Heart left ventricle (tissue), 16 donors: ENCODE data around the gene FAM83C. TPM values are rescaled to one million over a fixed set of nuclear protein-coding genes. Genes with fewer than 3 reads are reported as not detected.
A peak's percentile ranks its signal among the peaks of the same experiment; 100 is the strongest.

Experiments
- ATAC-seq, 4 donors: fragments of 200-7000 bp; cut with Tn5 transposase; one replicate each; pipeline ENCODE4 v1.9.1; 2020 to 2022; ENCODE audit warnings: moderate library complexity in 4 of 4, mild to moderate bottlenecking in 3 of 4, moderate number of reproducible peaks in 1 of 4
- DNase-seq, 5 donors: peaks; one replicate each; pipeline ENCODE4 v3.0.0-alpha.2; 2020
- H3K27ac ChIP-seq, 12 donors: fragments of 200-600 bp; sonication (generic) in 4 of 12; one replicate each; pipeline versions ENCODE4 v1.5.0 to v1.8.0; 2016 to 2022; ENCODE audit warnings: mild to moderate bottlenecking in 2 of 12
- H3K27me3 ChIP-seq, 9 donors: fragments of 200-600 bp; sonication (generic) in 2 of 9; one replicate each; pipeline versions ENCODE4 v1.5.1 to v1.8.0; 2016 to 2022; ENCODE audit warnings: mild to moderate bottlenecking in 3 of 9
- H3K36me3 ChIP-seq, 9 donors: fragments of 200-600 bp; sonication (generic) in 2 of 9; one replicate each; pipeline versions ENCODE4 v1.5.0 to v1.8.0; 2018 to 2022; ENCODE audit warnings: mild to moderate bottlenecking in 2 of 9
- H3K4me1 ChIP-seq, 12 donors: fragments of 200-600 bp; sonication (generic) in 4 of 12; one replicate each; pipeline versions ENCODE4 v1.5.0 to v1.8.0; 2016 to 2022; ENCODE audit warnings: mild to moderate bottlenecking in 3 of 12
- H3K4me3 ChIP-seq, 12 donors: fragments of 200-600 bp; sonication (generic) in 4 of 12; one replicate each; pipeline versions ENCODE4 v1.5.0 to v1.8.0; 2017 to 2022; ENCODE audit warnings: mild to moderate bottlenecking in 9 of 12, moderate library complexity in 4 of 12
- H3K9me3 ChIP-seq, 12 donors: fragments of 200-600 bp; sonication (generic) in 4 of 12; one replicate each; pipeline versions ENCODE4 v1.5.0 to v1.8.0; 2016 to 2022; ENCODE audit warnings: mild to moderate bottlenecking in 1 of 12
- CTCF ChIP-seq, 12 donors: fragments of 200-600 bp; sonication (generic) in 4 of 12; IDR thresholded peaks; one replicate each; pipeline versions ENCODE4 v1.5.0 to v1.8.0; 2018 to 2022; ENCODE audit warnings: antibody characterized with exemption in 12 of 12, mild to moderate bottlenecking in 5 of 12
- POLR2A ChIP-seq, 2 donors: fragments of 450-650 bp; IDR thresholded peaks; one replicate each; pipeline ENCODE4 v1.6.1; 2017; ENCODE audit warnings: antibody characterized with exemption in 2 of 2, mild to moderate bottlenecking in 2 of 2, moderate library complexity in 2 of 2
- WGBS, 4 donors: extraction: QIAGEN DNeasy Blood & Tissue Kit in 2 of 4; methylation state at CpG; one replicate each; pipeline versions ENCODE4 v1.1.5 to v1.1.7; 2013 to 2018; 5-methylcytosine and 5-hydroxymethylcytosine counted together
- intact Hi-C, 10 donors: fragments of 100-400 bp; cut with DNase I; formaldehyde crosslinking; loops; one replicate each; pipeline versions ENCODE4 v1.11.1 to v1.14.2; 2022
- polyA plus RNA-seq, 2 donors: library from polyadenylated mRNA; stranded (reverse); fragments of 200-250 nt; gene quantifications; one replicate each; pipeline ENCODE4 v1.2.3, GENCODE V29; 2013
- total RNA-seq, 9 donors: library from RNA; depleted of rRNA in 2 of 9; stranded (reverse); fragments of >200 nt in 2 of 9; fragmentation: NEBNext Ultra II Directional in 3 of 9; extraction: Animal tissue kit (Norgen Biotek cat#: 25700) in 3 of 9; gene quantifications; one replicate each; pipeline versions ENCODE4 v1.1.0 to v1.2.4, GENCODE V29; 2016 to 2023
- donor health status: ischemic (EF 13 %, LVEDD 7.1; RV severe dilation, severe dysfunction).
- donor health status: healthy with polysubstance abuse.
- donor health status: DM: no; HTN: yes; CAD: no.
- donor health status: DM: no; HTN: no; CAD: no.
- donor health status: ischemic (EF 25% LVEDD 6.9; RV normal size, moderate dysfunction).
- donor health status: ischemic (EF 25% LVEDD 5.7; RV mildly dilated, moderate dysfunction).
- donor health status: healthy.
- donor health status: DM: yes; HTN: yes; CAD: no.
- donor health status: ischemic (EF 35%, LVEDD 5.7; RV mildly dilated, moderate dysfunction).
- donor health status: nonischemic (EF 11% LVEDD 7.7; RV severe dilation, severe dysfunction).
- donor health status: DM: yes; HTN: yes; CAD: no.
- donor health status: PGD.
- donor health status: ischemic (EF 29% LVEDD 5.4; RV normal size, mild dysfunction).
- donor health status: nonischemic (EF 23%, LVEDD 6.1; RV moderate dilation, normal function).

FAM83C gene
- total and polyA plus RNA-seq, 11 donors, result not detected

- TF ChIP-seq POLR2A (IDR thresholded peaks at IDR 0.05) (no peak), CTCF (IDR thresholded peaks at IDR 0.05) (no peak)
- H3K4me1 ChIP-seq, result peaks cover 0 to 36% (median 18%) of the 10 kb centered on the region in 12 donors
- peak overlapping the region; percentile 2 to 78 (median 56) for H3K27ac ChIP-seq
- DNase-seq (peak; percentile 68 to 85 (median 82)), ATAC-seq (peak; percentile 73 to 88 (median 80))
- 49 to 53% (median 52%) methylated on average over 13 of the region's 13 CpGs for WGBS, 4 donors
- H3K9me3 ChIP-seq, result no peaks in the 10 kb centered on the region
- H3K27me3 ChIP-seq, result no peaks in the 10 kb centered on the region
- peaks cover 0 to 30% (median 17%) of the 10 kb centered on the region in 9 donors for H3K36me3 ChIP-seq
- H3K4me3 ChIP-seq, result no peak overlapping the region
- intact Hi-C loops, result loop anchor here in 3 of 10 donors (2.0 to 5.0 kb wide), 4 partner anchors 19 to 137 kb away; partner anchors contain the start of gene GDF5 (in 1 of the 3)
These were observed 15.7 kb upstream of the FAM83C start for GRCh38 chr20:35307666-35308653.

GRCh38 chr20:35306931-35307517 lies 14.8 kb upstream of the FAM83C start:
- Histone ChIP-seq H3K27ac (peak overlapping the region; percentile 8 to 78 (median 56)), H3K36me3 (peaks cover 0 to 25% (median 11%) of the 10 kb centered on the region in 9 donors), H3K9me3 (no peaks in the 10 kb centered on the region), H3K4me3 (no peak overlapping the region), H3K4me1 (peaks cover 0 to 36% (median 18%) of the 10 kb centered on the region in 12 donors), H3K27me3 (no peaks in the 10 kb centered on the region)
- WGBS, 4 donors, result 20 to 52% (median 36%) methylated on average over 2 to 4 of the region's 4 CpGs
- intact Hi-C loops, result loop anchor here in 3 of 10 donors (2.0 to 5.0 kb wide), 4 partner anchors 20 to 138 kb away; partner anchors contain the start of gene GDF5 (in 1 of the 3)
- DNase-seq, result peak in 2 of 5 donors; percentile 40 to 51
- TF ChIP-seq CTCF (IDR thresholded peaks at IDR 0.05), result peak; percentile 35 to 77 (median 62)
- no peak for TF ChIP-seq POLR2A (IDR thresholded peaks at IDR 0.05)
- peak; percentile 37 to 61 (median 59) for ATAC-seq

- peaks cover 0 to 25% (median 8%) of the 10 kb centered on the region in 9 donors for H3K36me3 ChIP-seq
- H3K27ac ChIP-seq, result peak overlapping the region in 3 of 12 donors; percentile 20 to 78 (median 48)
- TF ChIP-seq CTCF (IDR thresholded peaks at IDR 0.05) (no peak), POLR2A (IDR thresholded peaks at IDR 0.05) (no peak)
- ATAC-seq (peak in 2 of 4 donors; percentile 42 to 60), DNase-seq (peak in 1 of 5 donors; percentile 77)
- H3K9me3 ChIP-seq, result no peaks in the 10 kb centered on the region
- H3K27me3 ChIP-seq, result no peaks in the 10 kb centered on the region
- intact Hi-C loops, result loop anchor here in 7 of 10 donors (2.0 to 5.0 kb wide), 7 partner anchors 21 to 141 kb away; partner anchors contain the start of gene GDF5 (in 6 of the 7)
- WGBS, 4 donors, result 88 to 92% (median 91%) methylated on average over 11 to 12 of the region's 12 CpGs
- peaks cover 0 to 36% (median 18%) of the 10 kb centered on the region in 12 donors for H3K4me1 ChIP-seq
- H3K4me3 ChIP-seq, result no peak overlapping the region
These were observed 13.7 kb upstream of the FAM83C start for GRCh38 chr20:35305682-35306556.
